Hepatocyte (in vitro differentiated cells): ENCODE data around the gene DCC. TPM values are rescaled to one million over a fixed set of nuclear protein-coding genes. Genes with fewer than 3 reads are reported as not detected.

Source experiments
- DNase-seq: peaks from one replicate; pipeline ENCODE4 v3.0.0-alpha.2; 2016; ENCODE audit warnings: low spot score
- H2AFZ ChIP-seq: fragments of 200-600 bp; sonication (generic); 2 replicates; pipeline ENCODE4 v1.6.0; 2016; ENCODE audit warnings: antibody characterized with exemption, mild to moderate bottlenecking
- H3K27ac ChIP-seq: fragments of 200-600 bp; sonication (generic); 2 replicates; pipeline ENCODE4 v1.5.1; 2016; ENCODE audit warnings: mild to moderate bottlenecking
- H3K27me3 ChIP-seq: fragments of 200-600 bp; sonication (generic); 2 replicates; pipeline ENCODE4 v1.6.1; 2016
- H3K36me3 ChIP-seq: fragments of 200-600 bp; sonication (generic); replicated peaks from 2 replicates; pipeline ENCODE4 v1.5.1; 2016; ENCODE audit warnings: low read depth; ENCODE audit not compliant: insufficient read depth
- H3K4me1 ChIP-seq: fragments of 200-600 bp; sonication (generic); 2 replicates; pipeline ENCODE4 v1.5.1; 2016; ENCODE audit warnings: mild to moderate bottlenecking, moderate library complexity; ENCODE audit not compliant: insufficient read depth
- H3K4me2 ChIP-seq: fragments of 200-600 bp; sonication (generic); 2 replicates; pipeline ENCODE4 v1.6.0; 2016
- H3K4me3 ChIP-seq: fragments of 200-600 bp; sonication (generic); 2 replicates; pipeline ENCODE4 v1.5.1; 2016; ENCODE audit warnings: mild to moderate bottlenecking
- H3K79me2 ChIP-seq: fragments of 200-600 bp; sonication (generic); 2 replicates; pipeline ENCODE4 v1.6.0; 2017; ENCODE audit warnings: mild to moderate bottlenecking
- H3K9me2 ChIP-seq: fragments of 200-600 bp; sonication (generic); replicated peaks from 2 replicates; pipeline ENCODE4 v1.6.0; 2017; ENCODE audit warnings: mild to moderate bottlenecking; ENCODE audit not compliant: insufficient read depth
- H3K9me3 ChIP-seq: fragments of 200-600 bp; sonication (generic); 2 replicates; pipeline ENCODE4 v1.5.1; 2016; ENCODE audit warnings: low read depth, mild to moderate bottlenecking
- H4K20me1 ChIP-seq: fragments of 200-600 bp; sonication (generic); 2 replicates; pipeline ENCODE4 v1.6.0; 2016; ENCODE audit warnings: mild to moderate bottlenecking; ENCODE audit not compliant: insufficient read depth, poor library complexity, severe bottlenecking
- EZH2 ChIP-seq: fragments of 200-600 bp; sonication (generic); IDR thresholded peaks from 2 replicates; pipeline ENCODE4 v1.6.1; 2016; ENCODE audit warnings: antibody characterized with exemption, mild to moderate bottlenecking, borderline replicate concordance
- EZH2phosphoT487 ChIP-seq: fragments of 200-600 bp; sonication (generic); IDR thresholded peaks from one replicate; pipeline ENCODE4 v1.6.1; 2018; ENCODE audit warnings: antibody characterized with exemption, mild to moderate bottlenecking, low read depth, moderate library complexity; ENCODE audit not compliant: unreplicated experiment, severe bottlenecking
- WGBS: methylation state at CpG from one replicate; pipeline ENCODE4 v1.1.6; 2016; ENCODE audit warnings: low lambda C conversion rate; ENCODE audit errors: missing lambda C conversion rate; 5-methylcytosine and 5-hydroxymethylcytosine counted together
- polyA plus RNA-seq: library from polyadenylated mRNA; unstranded; fragments of >200 nt; fragmentation: Nextera tagmentation; extraction: Ambion mirVana; gene quantifications from 2 replicates; pipeline ENCODE4 v1.2.1, GENCODE V29; 2016
- total RNA-seq: library from RNA; depleted of rRNA; stranded (reverse); fragments of >200 nt; gene quantifications from 2 replicates; pipeline ENCODE4 v1.2.3, GENCODE V29; 2014
- TF ChIP-seq, protein P1 (sequence below): fragments of 200-600 bp; sonication (generic); IDR thresholded peaks from 2 replicates; pipeline ENCODE4 v1.5.1; 2016; ENCODE audit warnings: antibody characterized with exemption, mild to moderate bottlenecking; ENCODE audit not compliant: poor library complexity

DCC gene
- total and polyA plus RNA-seq, 2 experiments from 2014 or later: 1.0 to 3.5 TPM

DNA sequence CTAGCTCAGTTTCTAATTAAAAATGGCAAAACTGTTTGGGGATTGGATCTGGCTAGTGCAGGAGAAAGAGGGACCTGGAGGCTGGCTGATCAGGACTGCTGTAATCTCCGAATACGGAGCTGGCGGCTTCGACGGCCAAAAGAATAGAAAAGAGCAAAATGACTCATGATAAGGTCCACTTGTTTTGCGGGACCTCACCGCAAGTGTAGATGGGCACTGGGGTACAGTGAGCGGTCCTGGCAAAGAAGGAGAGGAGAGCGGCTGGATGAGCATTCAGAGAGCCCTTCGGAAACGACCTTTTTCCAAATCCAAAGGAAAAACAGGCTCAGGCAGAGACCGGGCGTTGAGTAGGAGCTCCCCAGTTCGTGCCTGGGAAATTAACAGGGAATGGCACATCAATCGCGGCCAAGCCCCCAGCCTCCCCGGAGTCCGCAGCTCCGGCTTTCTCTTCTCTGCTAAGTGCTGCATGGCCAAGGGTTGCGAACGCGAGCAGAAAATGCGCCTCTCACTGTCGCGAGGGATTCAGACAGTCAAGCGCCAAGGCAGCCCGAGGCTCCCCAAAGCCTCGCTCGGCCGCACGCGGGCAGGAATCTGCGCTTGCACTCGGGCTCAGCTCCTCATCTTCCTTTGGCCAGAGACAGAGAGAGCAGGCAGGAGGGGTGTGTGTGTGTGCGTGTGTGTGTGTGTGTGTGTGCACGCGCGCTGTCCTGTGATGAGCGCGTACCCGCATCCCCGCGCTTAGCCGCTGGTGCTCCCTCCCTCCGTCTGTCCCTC is 1.8 kb downstream of the DCC start:
- H3K27me3 ChIP-seq: peaks cover 81% of the 10 kb centered on the region
- H4K20me1 ChIP-seq: no peaks in the 10 kb centered on the region
- no peaks in the 10 kb centered on the region for H3K79me2 ChIP-seq
- H3K4me3 ChIP-seq: peak overlapping the region; percentile 20
- H3K36me3 ChIP-seq: no peaks in the 10 kb centered on the region
- H3K27ac ChIP-seq: no peak overlapping the region
- peaks cover 13% of the 10 kb centered on the region for H3K4me1 ChIP-seq
- TF ChIP-seq, protein P1, sequence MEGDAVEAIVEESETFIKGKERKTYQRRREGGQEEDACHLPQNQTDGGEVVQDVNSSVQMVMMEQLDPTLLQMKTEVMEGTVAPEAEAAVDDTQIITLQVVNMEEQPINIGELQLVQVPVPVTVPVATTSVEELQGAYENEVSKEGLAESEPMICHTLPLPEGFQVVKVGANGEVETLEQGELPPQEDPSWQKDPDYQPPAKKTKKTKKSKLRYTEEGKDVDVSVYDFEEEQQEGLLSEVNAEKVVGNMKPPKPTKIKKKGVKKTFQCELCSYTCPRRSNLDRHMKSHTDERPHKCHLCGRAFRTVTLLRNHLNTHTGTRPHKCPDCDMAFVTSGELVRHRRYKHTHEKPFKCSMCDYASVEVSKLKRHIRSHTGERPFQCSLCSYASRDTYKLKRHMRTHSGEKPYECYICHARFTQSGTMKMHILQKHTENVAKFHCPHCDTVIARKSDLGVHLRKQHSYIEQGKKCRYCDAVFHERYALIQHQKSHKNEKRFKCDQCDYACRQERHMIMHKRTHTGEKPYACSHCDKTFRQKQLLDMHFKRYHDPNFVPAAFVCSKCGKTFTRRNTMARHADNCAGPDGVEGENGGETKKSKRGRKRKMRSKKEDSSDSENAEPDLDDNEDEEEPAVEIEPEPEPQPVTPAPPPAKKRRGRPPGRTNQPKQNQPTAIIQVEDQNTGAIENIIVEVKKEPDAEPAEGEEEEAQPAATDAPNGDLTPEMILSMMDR: no peak
- TF ChIP-seq EZH2phosphoT487: peak; percentile 17
- peak overlapping the region; percentile 10 for H2AFZ ChIP-seq
- 2% methylated on average over 39 of the region's 45 CpGs for WGBS
- H3K4me2 ChIP-seq: peak overlapping the region; percentile 94
- DNase-seq: peak; percentile 50
- H3K9me2 ChIP-seq: no peaks in the 10 kb centered on the region
- no peaks in the 10 kb centered on the region for H3K9me3 ChIP-seq

DNA sequence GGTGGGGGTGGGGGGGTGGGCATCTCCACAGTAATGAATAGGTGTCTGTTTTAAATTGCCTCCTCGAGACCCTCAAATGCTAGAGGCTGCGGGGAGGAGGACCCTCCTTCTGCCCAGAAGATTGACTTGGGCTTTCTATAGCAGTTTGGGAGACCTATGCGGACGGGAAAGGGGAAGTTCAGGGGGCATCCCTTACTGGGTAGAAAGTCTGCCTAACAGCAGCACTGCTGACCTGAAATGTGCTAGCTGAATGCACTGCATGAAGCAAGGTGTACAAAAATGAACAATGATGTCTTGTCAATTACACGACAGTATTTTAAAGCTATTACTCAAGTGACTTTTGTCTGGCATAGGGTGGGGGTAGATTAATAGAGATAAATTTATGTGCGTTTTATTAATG is 2.5 kb downstream of the DCC start:
- Histone ChIP-seq H4K20me1 (no peaks in the 10 kb centered on the region), H3K79me2 (no peaks in the 10 kb centered on the region), H3K9me3 (no peaks in the 10 kb centered on the region), H3K27ac (no peak overlapping the region), H3K4me1 (peaks cover 13% of the 10 kb centered on the region), H3K27me3 (peaks cover 81% of the 10 kb centered on the region), H3K4me3 (no peak overlapping the region), H3K36me3 (no peaks in the 10 kb centered on the region), H3K9me2 (no peaks in the 10 kb centered on the region), H2AFZ (no peak overlapping the region), H3K4me2 (peak overlapping the region; percentile 94)
- WGBS: 57% methylated on average over 6 of the region's 6 CpGs
- DNase-seq: no peak
- TF ChIP-seq EZH2phosphoT487: no peak
- TF ChIP-seq, protein P1: no peak
- TF ChIP-seq EZH2: no peak

DNA sequence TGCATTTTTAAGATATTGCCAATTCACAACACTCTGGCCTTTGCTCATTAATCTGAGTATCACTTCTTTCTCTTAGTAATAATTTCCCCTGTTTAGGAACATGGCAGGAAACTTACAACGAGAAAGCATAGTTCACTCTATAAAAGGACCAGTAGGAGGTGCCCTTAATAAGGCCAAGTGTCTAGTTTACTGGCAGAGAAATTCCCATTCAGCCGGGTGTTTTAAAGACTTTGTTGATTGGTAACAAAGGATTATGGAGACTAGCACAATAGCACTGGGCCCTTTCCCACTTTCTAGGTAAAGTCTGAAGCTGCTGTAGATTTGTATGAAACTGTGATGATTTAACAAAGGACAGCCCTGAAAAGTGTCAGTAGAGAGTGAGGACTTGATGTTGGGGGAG is 3.1 kb downstream of the DCC start:
- no peaks in the 10 kb centered on the region for H3K9me3 ChIP-seq
- no peaks in the 10 kb centered on the region for H3K36me3 ChIP-seq
- H3K4me2 ChIP-seq: no peak overlapping the region
- TF ChIP-seq, protein P1: peak; percentile 39
- TF ChIP-seq EZH2phosphoT487 (no peak), EZH2 (no peak)
- no peaks in the 10 kb centered on the region for H3K9me2 ChIP-seq
- no peak overlapping the region for H3K4me3 ChIP-seq
- H3K27ac ChIP-seq: no peak overlapping the region
- no peak overlapping the region for H2AFZ ChIP-seq
- H3K4me1 ChIP-seq: peaks cover 13% of the 10 kb centered on the region
- no peaks in the 10 kb centered on the region for H3K79me2 ChIP-seq
- no peaks in the 10 kb centered on the region for H4K20me1 ChIP-seq
- peak; percentile 18 for DNase-seq
- peaks cover 76% of the 10 kb centered on the region for H3K27me3 ChIP-seq
- WGBS: 18% methylated on average over 2 of the region's 2 CpGs
